ENCODE measurements around the gene DOCK10.

DNA sequence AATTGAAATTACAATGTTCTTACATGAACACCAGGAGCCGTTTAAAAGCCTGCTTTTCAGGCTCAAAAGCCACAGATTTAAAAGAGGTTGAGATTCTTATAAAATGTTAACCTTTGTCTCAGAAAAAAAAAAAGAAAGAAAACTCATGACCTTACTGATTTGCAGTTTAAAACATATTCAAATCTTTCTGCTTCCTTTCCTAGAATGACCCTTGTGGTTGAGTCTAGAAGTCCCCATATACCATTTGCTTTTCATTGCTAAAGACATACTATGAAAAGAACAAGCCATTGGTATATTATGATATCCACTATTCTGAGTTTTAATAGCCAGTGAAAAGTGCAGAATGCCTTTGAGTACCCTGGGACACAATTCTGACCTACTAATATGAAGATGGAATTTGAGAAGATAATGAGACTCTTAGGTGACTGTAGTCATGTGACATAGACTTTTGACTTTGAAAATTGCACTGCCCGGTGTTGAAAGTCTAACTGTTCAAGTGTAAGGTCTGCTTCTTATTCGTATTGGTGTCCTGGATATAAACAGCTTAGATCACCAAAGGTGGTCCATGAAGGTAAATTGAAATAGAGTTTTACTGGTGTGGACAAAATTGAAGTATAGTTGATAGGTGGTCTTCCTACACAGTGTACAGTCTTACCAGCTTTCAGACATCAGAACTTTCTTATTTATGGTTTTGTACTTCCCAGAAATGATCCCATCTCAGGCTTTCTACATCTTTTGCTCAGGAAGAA, 117.0 kb downstream of the DOCK10 start:
- TF ChIP-seq, protein P1, sequence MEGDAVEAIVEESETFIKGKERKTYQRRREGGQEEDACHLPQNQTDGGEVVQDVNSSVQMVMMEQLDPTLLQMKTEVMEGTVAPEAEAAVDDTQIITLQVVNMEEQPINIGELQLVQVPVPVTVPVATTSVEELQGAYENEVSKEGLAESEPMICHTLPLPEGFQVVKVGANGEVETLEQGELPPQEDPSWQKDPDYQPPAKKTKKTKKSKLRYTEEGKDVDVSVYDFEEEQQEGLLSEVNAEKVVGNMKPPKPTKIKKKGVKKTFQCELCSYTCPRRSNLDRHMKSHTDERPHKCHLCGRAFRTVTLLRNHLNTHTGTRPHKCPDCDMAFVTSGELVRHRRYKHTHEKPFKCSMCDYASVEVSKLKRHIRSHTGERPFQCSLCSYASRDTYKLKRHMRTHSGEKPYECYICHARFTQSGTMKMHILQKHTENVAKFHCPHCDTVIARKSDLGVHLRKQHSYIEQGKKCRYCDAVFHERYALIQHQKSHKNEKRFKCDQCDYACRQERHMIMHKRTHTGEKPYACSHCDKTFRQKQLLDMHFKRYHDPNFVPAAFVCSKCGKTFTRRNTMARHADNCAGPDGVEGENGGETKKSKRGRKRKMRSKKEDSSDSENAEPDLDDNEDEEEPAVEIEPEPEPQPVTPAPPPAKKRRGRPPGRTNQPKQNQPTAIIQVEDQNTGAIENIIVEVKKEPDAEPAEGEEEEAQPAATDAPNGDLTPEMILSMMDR (IDR thresholded peaks at IDR 0.05): no peak
- no peak for TF ChIP-seq EZH2 (IDR thresholded peaks at IDR 0.05; ENCODE audit: borderline replicate concordance, insufficient read depth, low read depth, low read length, poor library complexity, severe bottlenecking)
